ENCODE results near the gene ZNF605.
A peak's percentile ranks its signal among the peaks of the same experiment; 100 is the strongest.
"Not testable (repeated sequence)": the region's sequence is repeated elsewhere in the genome, so short reads cannot be mapped to it uniquely, and the experiment has no call there.

Gene ZNF605

GRCh38 chr12:132904718-132905328 lies 51.3 kb downstream of the ZNF605 start:
- DNase-seq: peak; percentile 90

- DNase-seq: no peak
These were observed 57.1 kb downstream of the ZNF605 start for GRCh38 chr12:132899033-132899432.

DNA sequence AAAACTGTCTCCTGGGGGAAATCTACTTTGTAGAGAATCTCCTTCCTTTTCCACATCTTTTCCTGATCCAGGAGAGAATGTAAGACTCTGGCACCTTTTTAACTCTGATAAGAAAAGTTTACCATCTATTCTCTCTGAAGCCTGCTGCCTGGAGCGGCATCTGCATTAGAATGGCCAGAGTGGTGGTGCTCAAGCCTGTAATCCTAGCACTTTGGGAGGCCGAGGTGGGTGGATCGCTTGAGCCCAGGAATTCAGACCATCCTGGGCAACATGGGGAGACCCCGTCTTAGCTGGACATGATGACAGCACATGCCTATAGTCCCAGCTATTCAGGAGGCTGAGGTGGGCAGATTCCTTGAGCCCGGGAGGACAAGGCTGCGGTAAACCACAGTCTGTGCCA lies 67.3 kb downstream of the ZNF605 start:
- no peak for DNase-seq

- DNase-seq: peak; percentile 96
These were observed 68.4 kb downstream of the ZNF605 start, which contains the start of gene CHFR for GRCh38 chr12:132887513-132888351. Gene CHFR, minus strand, starts transcription at chr12:132887605. Its CDS starts 277 bp downstream, at chr12:132887328.

GRCh38 chr12:132886529-132887477 lies 69.3 kb downstream of the ZNF605 start:
- DNase-seq: peak; percentile 14

- no peak for DNase-seq
These were observed 74.3 kb downstream of the ZNF605 start for GRCh38 chr12:132881818-132882217.

DNA sequence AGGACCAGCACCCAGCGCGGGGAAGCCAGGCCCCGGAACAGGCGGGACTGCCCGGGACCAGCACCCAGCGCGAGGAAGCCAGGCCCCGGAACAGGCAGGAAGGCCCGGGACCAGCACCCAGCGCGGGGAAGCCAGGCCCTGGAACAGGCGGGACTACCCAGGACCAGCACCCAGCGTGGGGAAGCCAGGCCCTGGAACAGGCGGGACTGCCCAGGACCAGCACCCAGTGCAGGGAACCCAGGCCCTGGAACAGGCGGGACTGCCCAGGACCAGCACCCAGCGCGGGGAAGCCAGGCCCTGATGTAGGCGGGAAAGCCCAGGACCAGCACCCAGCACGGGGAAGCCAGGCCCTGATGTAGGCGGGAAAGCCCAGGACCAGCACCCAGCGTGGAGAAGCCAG lies 81.5 kb downstream of the ZNF605 start:
- not testable (repeated sequence) for DNase-seq

GRCh38 chr12:132874175-132874574 lies 81.9 kb downstream of the ZNF605 start:
- no peak for DNase-seq

DNA sequence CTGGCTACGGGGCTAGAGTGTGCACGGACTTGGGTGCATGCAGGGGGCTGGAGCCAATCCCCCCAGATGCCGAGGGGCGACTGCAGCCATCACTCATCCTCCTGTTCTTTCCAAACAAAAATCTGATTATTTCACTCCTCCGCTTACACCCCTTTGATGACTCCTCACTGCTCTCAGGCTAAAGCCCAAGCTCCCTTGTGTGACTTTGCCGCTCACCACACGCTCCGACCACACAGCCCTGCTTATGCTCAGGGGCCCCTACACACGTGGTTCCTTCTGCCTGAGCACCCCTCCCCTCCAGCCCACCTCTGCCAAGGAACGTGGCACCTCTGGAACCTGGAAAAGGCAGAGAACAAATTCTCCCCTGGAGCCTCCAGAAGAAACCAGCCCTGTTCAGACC lies 82.4 kb downstream of the ZNF605 start:
- no peak for DNase-seq

- peak; percentile 20 for DNase-seq
These were observed 83.1 kb downstream of the ZNF605 start for GRCh38 chr12:132872975-132873421.

DNA sequence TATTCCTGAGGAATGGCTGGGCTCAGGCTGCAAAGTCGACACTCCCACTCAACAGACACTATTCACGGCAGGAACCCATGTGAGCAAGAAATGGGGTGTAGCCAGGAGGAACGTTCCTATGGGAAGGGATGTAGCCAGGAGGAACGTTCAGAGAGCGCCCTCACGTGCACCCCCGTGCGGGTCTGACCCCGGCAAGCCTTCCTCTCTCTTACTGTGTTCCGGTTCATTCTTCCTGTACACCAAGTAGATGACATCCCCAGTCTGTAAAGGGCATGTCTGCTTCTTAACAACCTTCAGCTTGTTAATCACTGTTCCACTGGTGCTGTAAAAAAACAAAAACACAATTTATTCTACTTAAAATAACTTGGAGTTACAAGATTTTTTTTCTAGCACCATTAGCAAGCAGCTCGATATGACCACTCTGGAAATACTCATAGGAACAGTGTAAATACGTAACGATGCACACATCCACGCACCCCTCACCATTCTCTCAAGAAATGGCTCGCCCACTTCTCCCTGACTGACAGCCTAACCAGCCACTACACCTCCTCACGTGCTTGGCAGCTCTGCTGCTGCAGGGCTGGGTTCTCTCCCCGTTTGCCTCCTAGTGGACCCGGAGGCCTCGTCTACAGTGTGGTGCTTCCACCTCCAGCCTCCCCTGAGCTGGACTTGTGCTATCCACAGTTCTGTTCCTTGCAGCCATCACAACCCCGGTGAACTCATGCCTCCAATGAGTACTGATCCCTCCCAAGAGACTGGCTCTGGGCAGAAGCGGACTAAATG lies 83.8 kb downstream of the ZNF605 start:
- DNase-seq: no peak

- DNase-seq: no peak
These were observed 86.6 kb downstream of the ZNF605 start for GRCh38 chr12:132869551-132869950.

Measured in CD4-positive, alpha-beta T cell treated with Interleukin-12 subunit alpha and Interleukin-12 subunit beta, for 1 hour (primary cell).